GM18511 (cell line): ENCODE measurements around the gene CEP41.

Experiments
- ATAC-seq: cut with Tn5 transposase; IDR thresholded peaks from one replicate; pipeline ENCODE4 v1.9.1; 2021; ENCODE audit warnings: mild to moderate bottlenecking, moderate library complexity; ENCODE audit not compliant: unreplicated experiment

The CEP41 gene

GRCh38 chr7:130372402-130373165 is 68.2 kb downstream of the CEP41 start:
- ATAC-seq = no peak

DNA sequence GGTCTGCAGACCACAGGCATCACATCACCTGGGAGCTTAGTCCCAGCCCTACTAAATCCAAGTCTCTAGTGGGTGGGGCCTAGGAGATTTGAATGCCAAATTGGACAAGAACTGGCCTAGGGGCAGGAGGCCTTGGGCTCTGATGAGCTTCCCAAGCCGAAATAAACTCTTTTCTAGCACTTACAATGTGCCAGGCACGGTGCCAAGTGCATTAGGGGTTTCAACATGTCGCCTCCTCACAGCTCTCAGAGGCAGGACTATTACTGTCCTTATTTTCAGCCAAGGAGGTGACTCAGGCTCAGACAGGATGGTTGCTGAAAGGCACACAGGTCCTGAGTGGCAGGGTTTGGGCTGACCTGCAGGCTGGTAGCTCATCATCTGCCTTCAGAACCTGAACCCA is 69.8 kb downstream of the CEP41 start:
- no peak for ATAC-seq

DNA sequence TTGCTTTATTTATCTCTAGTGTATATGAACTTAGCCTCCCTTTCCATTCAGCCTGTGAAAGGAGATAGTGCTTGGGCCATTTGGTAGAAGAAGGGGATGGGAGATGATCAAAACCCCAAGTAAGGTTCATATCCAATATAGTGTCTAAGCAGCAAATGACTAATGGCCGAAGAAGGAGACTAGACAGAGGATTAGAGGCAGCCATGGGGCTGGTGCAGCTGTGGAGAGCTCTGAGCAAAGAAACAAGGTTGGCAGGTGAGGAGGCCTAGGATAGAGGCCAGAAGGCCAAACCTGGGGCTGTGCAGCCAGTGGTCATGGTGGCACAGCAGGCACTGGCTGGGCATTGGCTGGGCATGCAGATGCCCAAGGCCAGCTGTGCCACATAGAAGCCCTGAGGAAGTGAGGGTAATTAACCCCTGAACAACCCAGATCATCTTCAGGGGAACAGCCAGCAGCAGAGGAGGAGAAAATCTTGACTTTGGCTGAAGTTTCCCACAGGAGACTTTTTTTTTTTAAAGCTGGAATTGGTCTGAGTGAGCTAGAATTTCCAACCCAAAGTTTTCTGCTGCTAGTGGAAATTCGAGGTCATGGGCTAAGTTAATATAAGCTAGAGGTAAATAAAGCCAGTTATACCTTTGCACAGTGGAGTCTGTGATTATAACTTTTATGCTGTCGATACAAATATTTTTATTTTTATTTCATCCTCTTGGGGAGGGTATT is 70.8 kb downstream of the CEP41 start:
- no peak for ATAC-seq

GRCh38 chr7:130369110-130369711 is 71.6 kb downstream of the CEP41 start:
- no peak for ATAC-seq

- no peak for ATAC-seq
These were observed 72.7 kb downstream of the CEP41 start for GRCh38 chr7:130367836-130368746.

GRCh38 chr7:130367088-130367755 is 73.6 kb downstream of the CEP41 start:
- ATAC-seq = no peak

DNA sequence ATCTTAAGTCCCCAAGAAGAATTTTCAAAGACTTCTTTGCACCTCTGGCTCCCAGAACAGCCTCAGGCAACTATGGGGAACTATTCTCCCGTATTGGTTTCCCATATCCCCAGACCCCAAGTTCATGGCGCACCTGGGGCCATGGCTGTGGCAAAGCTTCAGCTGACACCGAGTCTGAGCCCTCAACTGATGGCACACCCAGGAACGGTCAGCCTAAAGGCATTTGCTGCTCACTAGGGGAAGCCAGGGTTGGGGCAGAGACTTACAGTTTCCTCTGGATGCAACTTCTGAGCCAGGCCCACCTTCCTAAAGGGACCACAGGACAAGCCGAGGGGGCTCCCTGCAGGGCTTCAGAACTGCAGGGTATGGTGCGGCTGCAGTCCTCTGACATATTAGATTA is 74.3 kb downstream of the CEP41 start:
- ATAC-seq = no peak

DNA sequence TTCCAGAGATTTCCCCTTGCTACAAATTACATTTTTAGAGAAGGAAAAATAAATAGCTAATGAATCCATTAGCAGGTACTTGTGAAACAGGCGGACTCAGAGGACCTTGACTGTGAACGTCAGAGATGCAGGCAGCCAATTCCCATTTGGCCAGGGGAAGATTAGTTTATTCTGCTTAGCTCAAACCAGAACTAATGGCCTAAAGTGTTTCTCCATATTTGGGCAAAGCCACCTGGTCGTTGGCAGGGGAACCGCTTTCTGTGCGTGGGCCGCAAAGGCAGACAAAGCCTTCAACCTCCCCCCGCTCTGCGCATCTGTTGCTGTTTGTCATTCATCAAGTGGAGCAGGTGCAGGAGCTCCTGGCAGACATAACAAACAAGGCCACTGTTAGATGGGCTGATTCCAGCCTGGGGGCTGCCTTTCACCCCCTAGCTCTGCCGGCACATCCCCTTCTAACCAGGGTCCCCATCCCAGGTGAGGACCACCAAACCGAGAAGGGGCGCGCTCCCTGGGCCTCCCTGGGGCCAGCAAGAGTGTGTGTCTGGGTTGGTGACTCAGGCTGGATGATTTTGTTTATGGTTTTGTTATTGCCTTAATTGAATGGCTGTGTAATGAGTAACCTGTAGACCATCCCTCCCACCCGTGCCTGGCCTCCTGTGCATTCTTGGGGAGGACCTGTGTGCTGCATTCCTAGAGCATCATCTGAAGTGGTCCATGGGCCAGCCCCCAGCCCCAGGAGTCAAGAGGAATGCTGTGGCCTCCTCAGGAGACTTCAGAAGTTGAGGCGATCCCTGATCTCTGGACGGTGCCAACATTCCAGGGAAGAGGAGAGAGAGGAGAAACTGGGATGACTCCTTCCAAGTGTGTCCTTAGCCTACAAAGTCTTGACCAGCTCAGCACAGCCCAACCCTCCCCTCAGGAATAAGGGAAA is 75.0 kb downstream of the CEP41 start:
- no peak for ATAC-seq

GRCh38 chr7:130365088-130365487 is 75.7 kb downstream of the CEP41 start:
- ATAC-seq = no peak

GRCh38 chr7:130364451-130364850 is 76.4 kb downstream of the CEP41 start:
- no peak for ATAC-seq

GRCh38 chr7:130363026-130363847 is 77.6 kb downstream of the CEP41 start:
- no peak for ATAC-seq

- ATAC-seq = no peak
These were observed 78.5 kb downstream of the CEP41 start for GRCh38 chr7:130362251-130362816.

DNA sequence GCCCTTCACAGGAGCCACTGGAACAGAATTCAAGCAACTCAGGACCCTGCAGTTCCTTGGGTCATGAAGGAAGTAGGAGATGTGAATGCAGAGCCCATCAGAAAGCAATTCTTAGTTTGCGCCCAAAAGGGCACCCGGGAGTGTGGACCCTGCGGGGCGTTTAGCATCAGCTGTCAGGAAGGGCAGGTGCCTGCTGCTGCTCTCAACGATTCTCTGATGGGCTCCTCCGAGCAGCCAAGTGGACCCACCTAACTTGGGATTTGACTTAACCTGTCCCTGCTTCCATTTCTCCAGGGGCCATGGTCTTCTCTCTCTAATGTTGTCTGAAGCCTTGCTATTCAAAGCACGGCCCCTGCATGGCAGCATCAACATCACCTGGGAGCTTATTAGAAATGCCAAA is 79.1 kb downstream of the CEP41 start:
- ATAC-seq = no peak

DNA sequence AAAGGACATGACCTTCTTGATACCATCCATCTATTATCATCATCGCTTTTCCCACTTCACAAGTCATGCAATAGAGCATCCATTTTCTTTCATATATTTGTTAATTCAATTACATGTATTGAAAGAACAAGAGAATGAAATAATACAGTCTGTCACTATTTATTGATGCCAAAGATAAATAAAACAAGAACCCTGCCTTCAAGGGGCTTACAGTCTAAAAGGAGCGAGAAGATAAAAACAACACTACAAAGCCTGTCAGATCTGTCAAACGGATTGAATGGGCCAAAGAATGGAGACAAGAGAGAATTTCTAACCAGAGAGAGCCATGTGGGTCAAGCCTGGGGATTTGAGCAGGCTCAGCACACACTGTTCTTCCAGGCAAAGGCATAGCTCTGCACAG is 80.3 kb downstream of the CEP41 start:
- no peak for ATAC-seq

DNA sequence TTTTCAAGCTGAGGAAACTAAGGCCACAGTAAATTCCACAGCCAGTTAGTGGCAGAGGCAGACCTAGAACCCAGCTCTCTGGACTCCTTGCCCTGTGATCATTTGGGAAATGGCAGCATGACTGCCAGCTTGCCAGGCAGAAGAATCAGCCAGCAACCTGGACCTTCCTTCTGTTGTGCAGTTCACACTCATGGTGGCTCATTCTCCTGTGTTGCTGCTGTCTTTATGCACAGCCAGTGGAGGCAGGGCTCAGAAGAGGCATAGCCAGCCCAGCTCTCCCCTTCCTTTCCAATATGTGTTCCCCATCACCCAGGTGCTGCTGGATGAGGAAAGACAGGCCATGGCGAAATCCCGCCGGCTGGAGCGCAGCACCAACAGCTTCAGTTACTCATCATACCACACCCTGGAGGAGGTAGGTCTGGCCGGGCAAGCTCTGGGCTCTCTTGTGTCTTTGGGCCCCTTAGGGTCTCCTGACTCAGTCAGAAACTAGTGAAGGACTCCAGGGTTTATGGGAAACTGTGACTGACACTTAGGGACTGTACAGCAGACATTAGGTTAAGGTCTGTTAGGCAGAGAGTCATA is 81.4 kb downstream of the CEP41 start:
- ATAC-seq = no peak

DNA sequence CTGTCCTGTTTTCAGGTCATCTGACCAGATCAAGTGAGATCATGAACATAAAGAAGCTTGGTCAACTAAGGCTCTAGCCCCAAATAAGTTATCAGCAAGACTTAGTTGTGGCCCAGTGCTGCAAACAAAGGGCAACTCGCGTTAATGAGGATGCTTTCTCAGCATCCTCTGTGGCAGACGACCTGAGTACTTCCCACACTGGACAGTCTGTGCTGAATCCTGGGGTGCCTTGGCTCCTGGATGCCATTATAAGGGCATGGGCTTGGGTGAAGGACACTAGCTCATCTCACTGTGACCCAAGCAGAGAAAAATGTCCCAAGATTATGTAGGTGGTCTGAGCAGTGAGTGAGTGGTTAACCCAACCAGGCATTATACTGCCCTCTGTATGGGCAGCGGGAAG is 82.3 kb downstream of the CEP41 start:
- no peak for ATAC-seq

GRCh38 chr7:130356876-130357611 is 83.8 kb downstream of the CEP41 start:
- ATAC-seq = no peak
